HEK293 (cell line): ENCODE measurements around the gene DRD5.
"Not testable (repeated sequence)": the region's sequence is repeated elsewhere in the genome, so short reads cannot be mapped to it uniquely, and the experiment has no call there.

Experiments
- CTCF ChIA-PET: fragments of 350-600 bp; formaldehyde crosslinking; extraction: SDS; loops from one replicate; lab custom pipeline; 2021; ENCODE audit warnings: antibody characterized with exemption; lab: Yijun Ruan, JAX
- POLR2A ChIA-PET: fragments of 300-600 bp; formaldehyde crosslinking; extraction: SDS; loops from one replicate; lab custom pipeline; 2020; ENCODE audit warnings: antibody characterized with exemption, inconsistent platforms; lab: Yijun Ruan, JAX
- H3K27ac ChIP-seq: fragments of 200-500 bp; sonication (Bioruptor generic); 2 replicates; pipeline ENCODE4 v1.5.1; 2014; ENCODE audit warnings: low read depth, low read length, control low read depth, inconsistent platforms; ENCODE audit errors: extremely low read depth
- H3K36me3 ChIP-seq, 2 experiments: fragments of 200-500 bp in 1 of 2; sonication (Bioruptor generic) in 1 of 2; 1 replicate in 1 of 2; 2 replicates in 1 of 2; pipeline ENCODE4 v1.5.1; 2014 to 2017; ENCODE audit warnings: inconsistent platforms in 2 of 2, low read length in 2 of 2; ENCODE audit not compliant: control insufficient read depth in 2 of 2, insufficient read depth in 1 of 2
- H3K4me1 ChIP-seq: fragments of 200-500 bp; sonication (Bioruptor generic); 2 replicates; pipeline ENCODE4 v1.5.1; 2014; ENCODE audit warnings: mild to moderate bottlenecking, low read length, inconsistent platforms; ENCODE audit not compliant: control insufficient read depth, insufficient read depth
- H3K4me3 ChIP-seq: 2 replicates; pipeline ENCODE4 v1.5.1; 2011; ENCODE audit warnings: low read depth, mild to moderate bottlenecking, control low read depth, low read length, moderate library complexity
- H3K9me3 ChIP-seq: fragments of 200-500 bp; sonication (Bioruptor generic); 2 replicates; pipeline ENCODE4 v1.5.1; 2014; ENCODE audit warnings: low read depth, low read length, inconsistent platforms; ENCODE audit not compliant: control insufficient read depth, insufficient read depth
- EGR2 ChIP-seq: fragments of 450-650 bp; formaldehyde crosslinking; IDR thresholded peaks from 2 replicates; pipeline ENCODE4 v1.5.1; 2016; ENCODE audit warnings: low read depth, missing biosample characterization, missing genetic modification characterization
- IKZF3 ChIP-seq: fragments of 450-650 bp; IDR thresholded peaks from 2 replicates; pipeline ENCODE4 v1.5.0; 2018; ENCODE audit warnings: missing biosample characterization, mild to moderate bottlenecking, missing genetic modification characterization, moderate library complexity
- SCRT1 ChIP-seq: fragments of 450-650 bp; formaldehyde crosslinking; IDR thresholded peaks from 2 replicates; pipeline ENCODE4 v1.5.1; 2016; ENCODE audit warnings: missing biosample characterization, missing genetic modification characterization, borderline replicate concordance
- SETDB1 ChIP-seq: IDR thresholded peaks from one replicate; pipeline ENCODE4 v1.6.1; 2017; ENCODE audit warnings: mild to moderate bottlenecking, low read length, moderate library complexity, mixed read lengths; ENCODE audit not compliant: insufficient read length
- TRIM28 ChIP-seq: IDR thresholded peaks from 2 replicates; pipeline ENCODE4 v1.6.1; 2011; ENCODE audit warnings: low read length, control low read depth, borderline replicate concordance
- ZBTB49 ChIP-seq: fragments of 450-650 bp; formaldehyde crosslinking; IDR thresholded peaks from 2 replicates; pipeline ENCODE4 v1.5.1; 2016; ENCODE audit warnings: missing biosample characterization, missing genetic modification characterization, low read depth
- ZFP3 ChIP-seq: fragments of 450-650 bp; formaldehyde crosslinking; IDR thresholded peaks from 2 replicates; pipeline ENCODE4 v1.5.1; 2016; ENCODE audit warnings: low read depth, missing biosample characterization, missing genetic modification characterization
- ZNF114 ChIP-seq: fragments of 450-650 bp; formaldehyde crosslinking; IDR thresholded peaks from 2 replicates; pipeline ENCODE4 v1.5.0; 2017; ENCODE audit warnings: missing biosample characterization, missing genetic modification characterization
- ZNF311 ChIP-seq: fragments of 450-650 bp; formaldehyde crosslinking; IDR thresholded peaks from 2 replicates; pipeline ENCODE4 v1.5.1; 2017; ENCODE audit warnings: missing biosample characterization, missing genetic modification characterization, borderline replicate concordance
- ZNF335 ChIP-seq: fragments of 450-650 bp; formaldehyde crosslinking; conservative IDR thresholded peaks from 2 replicates; pipeline ENCODE4 v1.5.1; 2016; ENCODE audit warnings: missing biosample characterization, missing genetic modification characterization
- ZNF473 ChIP-seq: fragments of 450-650 bp; formaldehyde crosslinking; IDR thresholded peaks from 2 replicates; pipeline ENCODE4 v1.5.1; 2017; ENCODE audit warnings: missing biosample characterization, missing genetic modification characterization
- ZNF514 ChIP-seq: fragments of 450-650 bp; formaldehyde crosslinking; IDR thresholded peaks from 2 replicates; pipeline ENCODE4 v1.5.1; 2016; ENCODE audit warnings: missing biosample characterization, missing genetic modification characterization
- ZNF558 ChIP-seq: fragments of 450-650 bp; formaldehyde crosslinking; IDR thresholded peaks from 2 replicates; pipeline ENCODE4 v1.5.1; 2016; ENCODE audit warnings: missing biosample characterization, missing genetic modification characterization
- ZNF560 ChIP-seq: fragments of 450-650 bp; formaldehyde crosslinking; IDR thresholded peaks from 2 replicates; pipeline ENCODE4 v1.5.1; 2017; ENCODE audit warnings: missing biosample characterization, missing genetic modification characterization, borderline replicate concordance
- ZNF776 ChIP-seq: fragments of 450-650 bp; formaldehyde crosslinking; IDR thresholded peaks from 2 replicates; pipeline ENCODE4 v1.5.0; 2017; ENCODE audit warnings: missing biosample characterization, missing genetic modification characterization, borderline replicate concordance
- ZSCAN4 ChIP-seq: fragments of 450-650 bp; formaldehyde crosslinking; IDR thresholded peaks from 2 replicates; pipeline ENCODE4 v1.5.1; 2017; ENCODE audit warnings: missing biosample characterization, missing genetic modification characterization
- TF ChIP-seq, protein P1 (sequence below): fragments of 450-650 bp; formaldehyde crosslinking; IDR thresholded peaks from 2 replicates; pipeline ENCODE4 v1.5.1; 2016; ENCODE audit warnings: missing biosample characterization, missing genetic modification characterization

DRD5 gene

DNA sequence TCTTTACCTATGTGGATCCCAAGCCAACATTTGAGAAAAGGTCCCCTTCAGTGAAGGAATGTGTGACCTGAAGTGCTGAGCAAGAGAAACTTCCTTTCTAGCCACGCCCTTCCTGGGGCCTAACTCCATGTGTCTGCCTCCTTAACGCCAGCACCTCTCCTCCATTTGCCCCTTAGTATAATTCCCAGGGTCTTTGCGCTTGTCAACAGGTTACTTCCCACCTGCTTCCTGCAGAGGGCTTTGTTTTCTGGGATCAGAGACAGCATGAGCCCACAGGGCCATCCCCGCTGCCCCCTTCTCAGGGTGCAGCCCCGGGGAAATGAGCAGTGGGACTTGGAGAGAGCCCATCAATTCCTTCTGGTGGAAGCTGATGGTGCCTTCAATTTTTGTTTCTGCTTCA, 45.9 kb upstream of the DRD5 start (continued):
- TF ChIP-seq ZNF311 (tag by site-specific recombination) (no peak), ZFP3 (tag by site-specific recombination) (no peak), EGR2 (tag by site-specific recombination) (no peak), IKZF3 (no peak)

DNA sequence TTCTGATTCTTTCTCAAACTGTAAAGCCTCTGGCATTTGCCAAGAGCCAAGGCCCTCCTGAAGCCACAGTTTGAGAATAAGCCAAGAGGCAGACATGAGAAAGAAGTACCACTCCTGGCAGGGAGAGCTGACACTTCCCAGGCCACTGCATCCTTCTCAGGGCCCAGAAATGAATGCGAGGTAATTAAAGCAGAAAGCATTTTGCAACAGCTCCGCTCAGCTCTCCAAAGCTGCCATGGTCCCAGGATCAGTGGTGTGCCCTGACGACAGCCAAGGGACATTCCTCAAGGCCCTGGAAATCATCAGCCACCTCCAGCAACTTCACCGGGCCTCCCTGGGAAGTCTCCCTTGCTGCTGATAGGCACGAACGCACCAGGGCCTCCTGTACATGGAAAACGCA, 44.2 kb upstream of the DRD5 start:
- POLR2A ChIA-PET, CTCF ChIA-PET, H3K4me3 ChIP-seq, H3K9me3 ChIP-seq, H3K4me1 ChIP-seq, H3K36me3 ChIP-seq, H3K27ac ChIP-seq: not testable (repeated sequence)

GRCh38 chr4:9743789-9744188, 37.6 kb upstream of the DRD5 start:
- H3K4me1 ChIP-seq, POLR2A ChIA-PET, H3K36me3 ChIP-seq, H3K4me3 ChIP-seq, H3K27ac ChIP-seq, H3K9me3 ChIP-seq: not testable (repeated sequence)
- CTCF ChIA-PET: interaction anchor here (1.0 kb wide), 1 partner anchor 271 kb away, joined by 3 read pairs; no protein-coding TSS in a partner anchor

GRCh38 chr4:9745782-9746181, 35.7 kb upstream of the DRD5 start:
- Histone ChIP-seq H3K4me3 (no peak overlapping the region), H3K4me1 (no peaks in the 10 kb centered on the region), H3K27ac (no peak overlapping the region), H3K36me3 (no peaks in the 10 kb centered on the region), H3K9me3 (no peaks in the 10 kb centered on the region)
- peak; percentile 92 for TF ChIP-seq ZSCAN4
- TF ChIP-seq ZNF558 (tag by site-specific recombination): no peak
- ChIA-PET POLR2A (no interaction called here), CTCF (no interaction called here)

- no peaks in the 10 kb centered on the region for H3K36me3 ChIP-seq
- ChIA-PET POLR2A (no interaction called here), CTCF (interaction anchor here (0.6 kb wide), 1 partner anchor 261 kb away, joined by 4 read pairs; no protein-coding TSS in a partner anchor)
- no peaks in the 10 kb centered on the region for H3K9me3 ChIP-seq
- no peaks in the 10 kb centered on the region for H3K4me1 ChIP-seq
- no peak overlapping the region for H3K4me3 ChIP-seq
- H3K27ac ChIP-seq: no peak overlapping the region
- TF ChIP-seq, protein P1, sequence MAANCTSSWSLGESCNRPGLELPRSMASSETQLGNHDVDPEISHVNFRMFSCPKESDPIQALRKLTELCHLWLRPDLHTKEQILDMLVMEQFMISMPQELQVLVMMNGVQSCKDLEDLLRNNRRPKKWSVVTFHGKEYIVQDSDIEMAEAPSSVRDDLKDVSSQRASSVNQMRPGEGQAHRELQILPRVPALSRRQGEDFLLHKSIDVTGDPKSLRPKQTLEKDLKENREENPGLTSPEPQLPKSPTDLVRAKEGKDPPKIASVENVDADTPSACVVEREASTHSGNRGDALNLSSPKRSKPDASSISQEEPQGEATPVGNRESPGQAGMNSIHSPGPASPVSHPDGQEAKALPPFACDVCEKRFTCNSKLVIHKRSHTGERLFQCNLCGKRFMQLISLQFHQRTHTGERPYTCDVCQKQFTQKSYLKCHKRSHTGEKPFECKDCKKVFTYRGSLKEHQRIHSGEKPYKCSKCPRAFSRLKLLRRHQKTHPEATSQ (tag by site-specific recombination): no peak
- no peak for TF ChIP-seq ZNF335 (tag by site-specific recombination)
- no peak for TF ChIP-seq ZNF514 (tag by site-specific recombination)
- TF ChIP-seq TRIM28: no peak
- TF ChIP-seq ZNF776: no peak
- TF ChIP-seq ZNF560: no peak
- TF ChIP-seq ZNF473 (tag by site-specific recombination): no peak
- TF ChIP-seq SCRT1: no peak
- no peak for TF ChIP-seq ZNF114 (tag by site-specific recombination)
- no peak for TF ChIP-seq ZBTB49
- no peak for TF ChIP-seq SETDB1
- TF ChIP-seq, all 188 proteins: peak for 0
Measured at GRCh38 chr4:9758641-9759317, 22.7 kb upstream of the DRD5 start.
